Nephron (organoid): ENCODE measurements around the gene PSMA2.

Source experiments
- H3K27ac Mint-ChIP-seq, 3 experiments: 2 replicates each; pipeline ENCODE4 v1.8.0; 2020; ENCODE audit warnings: mixed read lengths in 3 of 3, mild to moderate bottlenecking in 2 of 3, moderate library complexity in 1 of 3
- H3K27me3 Mint-ChIP-seq: 2 replicates; pipeline ENCODE4 v1.8.0; 2021; ENCODE audit warnings: low read depth, mild to moderate bottlenecking, moderate library complexity, mixed read lengths
- H3K36me3 Mint-ChIP-seq: 2 replicates; pipeline ENCODE4 v1.8.0; 2020; ENCODE audit warnings: low read depth, mixed read lengths
- H3K4me1 Mint-ChIP-seq: 2 replicates; pipeline ENCODE4 v1.8.0; 2020; ENCODE audit warnings: mixed read lengths
- H3K4me3 Mint-ChIP-seq, 3 experiments: 2 replicates each; pipeline ENCODE4 v1.8.0; 2020; ENCODE audit warnings: mild to moderate bottlenecking in 3 of 3, mixed read lengths in 3 of 3, moderate library complexity in 2 of 3
- H3K9me3 Mint-ChIP-seq: 2 replicates; pipeline ENCODE4 v1.8.0; 2020; ENCODE audit warnings: mixed read lengths
- CTCF ChIP-seq, 3 experiments: fragments of 200-600 bp; sonication (generic); IDR thresholded peaks; one replicate each; pipeline ENCODE4 v1.5.0; 2021; ENCODE audit warnings: antibody characterized with exemption in 3 of 3; ENCODE audit not compliant: unreplicated experiment in 3 of 3

Gene PSMA2

GRCh38 chr7:42976371-42976770 is 44.4 kb upstream of the PSMA2 start:
- no peak for TF ChIP-seq CTCF (IDR thresholded peaks at IDR 0.05; ENCODE audit: unreplicated experiment in 3 of 3)
- Mint-ChIP-seq H3K4me1 (peaks cover 19% of the 10 kb centered on the region), H3K9me3 (peaks cover 13% of the 10 kb centered on the region), H3K36me3 (no peaks in the 10 kb centered on the region), H3K27ac (no peak overlapping the region), H3K4me3 (no peak overlapping the region), H3K27me3 (peaks cover 16% of the 10 kb centered on the region)

DNA sequence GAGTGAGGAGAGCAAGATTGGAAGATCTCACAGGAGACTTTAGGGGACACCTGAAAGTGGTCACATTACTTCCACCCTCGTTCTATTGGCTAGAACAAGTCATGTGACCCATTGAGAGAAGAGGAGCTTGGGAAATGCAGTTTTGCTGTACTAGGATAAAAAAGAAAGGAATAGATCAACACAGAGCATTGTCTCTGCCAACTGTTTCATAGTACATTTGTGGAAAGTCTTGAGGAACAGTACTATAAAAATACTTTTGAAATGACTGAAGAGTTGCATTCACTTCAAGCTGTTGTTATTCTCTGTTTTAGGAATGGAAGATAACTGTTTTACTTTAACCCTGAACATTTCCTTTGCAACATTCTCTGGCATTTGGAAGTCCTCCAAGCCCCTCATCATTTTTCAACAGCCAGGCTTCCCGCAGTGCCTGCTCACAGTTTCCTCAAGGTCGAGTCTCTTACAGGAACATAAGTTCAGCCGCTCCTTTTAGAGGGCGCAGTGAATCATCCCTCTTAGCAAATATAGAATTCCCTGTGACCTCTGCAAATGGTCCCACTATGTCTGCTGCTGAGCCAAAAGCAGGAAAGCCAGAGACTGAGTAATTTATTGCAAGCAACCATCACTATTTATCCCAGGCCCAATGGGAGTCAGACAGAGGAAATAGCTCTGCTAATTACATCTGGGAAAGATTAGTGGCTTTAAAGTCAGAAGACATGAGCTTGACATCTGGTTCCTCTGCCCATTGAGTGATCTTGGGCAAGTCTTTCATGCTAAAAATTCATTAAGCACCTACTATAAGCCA is 40.9 kb upstream of the PSMA2 start:
- Mint-ChIP-seq H3K9me3 (peaks cover 18% of the 10 kb centered on the region), H3K4me1 (peaks cover 17% of the 10 kb centered on the region), H3K4me3 (peak overlapping the region in 1 of 3 experiments; percentile 17)

DNA sequence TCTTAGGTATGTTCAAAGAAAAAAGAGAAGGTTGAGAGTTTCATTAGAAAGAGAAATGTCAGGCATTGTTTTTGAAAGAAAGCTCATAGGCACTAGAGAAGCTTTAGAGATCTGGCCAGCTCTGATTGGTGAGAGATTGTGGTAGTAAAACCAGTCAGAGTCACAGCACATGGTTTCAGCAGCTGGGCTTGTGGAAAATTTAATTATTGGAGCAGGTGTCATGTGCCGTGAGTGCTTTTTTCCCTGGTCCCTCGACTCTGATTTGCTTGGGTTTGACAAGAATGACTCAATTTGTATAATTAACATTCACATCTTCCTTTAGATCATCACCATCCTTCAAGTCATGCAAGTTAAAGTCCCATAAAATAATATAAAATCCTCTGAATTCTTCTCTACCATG is 35.4 kb upstream of the PSMA2 start:
- Mint-ChIP-seq H3K4me1 (peaks cover 1% of the 10 kb centered on the region), H3K36me3 (no peaks in the 10 kb centered on the region), H3K27me3 (peaks cover 34% of the 10 kb centered on the region), H3K9me3 (peaks cover 5% of the 10 kb centered on the region), H3K4me3 (no peak overlapping the region), H3K27ac (no peak overlapping the region)
- TF ChIP-seq CTCF (IDR thresholded peaks at IDR 0.05; ENCODE audit: unreplicated experiment in 3 of 3): no peak

More for the DNA sequence above, 40.9 kb upstream of the PSMA2 start:
- no peak for TF ChIP-seq CTCF (IDR thresholded peaks at IDR 0.05; ENCODE audit: unreplicated experiment in 3 of 3)
- Mint-ChIP-seq H3K27me3 (peaks cover 10% of the 10 kb centered on the region), H3K36me3 (no peaks in the 10 kb centered on the region), H3K27ac (peak overlapping the region; percentile 30 to 92 (median 90))

DNA sequence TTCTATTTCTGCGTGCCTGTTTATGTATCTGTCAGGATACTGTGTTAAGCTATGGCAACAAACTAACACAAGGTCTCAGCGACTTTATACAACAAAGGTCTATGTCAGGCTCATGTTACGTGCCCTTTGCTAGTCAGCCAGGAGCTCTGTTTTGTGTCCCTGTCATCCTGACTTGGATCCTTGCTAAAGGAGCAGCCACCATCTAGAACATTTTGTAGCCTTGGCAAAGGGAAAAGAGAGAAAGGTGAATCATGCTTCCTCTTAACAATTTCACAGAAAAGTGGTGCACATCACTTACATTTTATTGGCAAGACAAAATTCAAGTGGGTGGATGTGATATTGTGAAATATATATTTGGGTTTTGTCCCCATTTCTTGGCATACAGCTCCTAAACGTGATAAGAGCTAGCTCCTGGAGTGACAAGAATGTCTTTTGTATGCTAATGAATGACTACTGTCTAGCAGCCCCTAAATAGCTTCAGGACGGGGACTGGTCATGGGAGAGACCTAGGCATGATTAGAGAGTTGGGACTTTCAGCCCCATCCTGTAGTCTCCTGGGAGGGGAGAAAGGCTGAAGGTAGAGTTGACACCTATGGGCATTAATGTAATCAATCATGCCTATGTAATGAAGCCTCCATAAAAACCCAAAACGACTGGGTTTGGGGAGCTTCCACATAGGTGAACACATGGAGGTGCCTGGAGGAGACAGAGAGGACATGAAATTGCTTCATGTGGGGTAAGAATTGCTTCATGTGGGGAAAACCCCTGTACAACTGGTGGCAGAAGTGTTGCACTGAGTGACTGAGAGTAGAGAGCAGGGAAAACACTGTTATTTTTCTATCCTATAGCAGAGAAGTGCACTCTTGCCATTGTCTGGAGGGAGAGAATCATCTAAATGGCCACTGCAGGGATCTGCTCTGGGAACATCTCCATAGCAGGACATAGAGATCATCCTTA is 33.2 kb upstream of the PSMA2 start:
- no peak overlapping the region for H3K27ac Mint-ChIP-seq
- no peaks in the 10 kb centered on the region for H3K36me3 Mint-ChIP-seq
- no peaks in the 10 kb centered on the region for H3K4me1 Mint-ChIP-seq
- no peak for TF ChIP-seq CTCF (IDR thresholded peaks at IDR 0.05; ENCODE audit: unreplicated experiment in 3 of 3)
- H3K27me3 Mint-ChIP-seq: peaks cover 38% of the 10 kb centered on the region
- no peak overlapping the region for H3K4me3 Mint-ChIP-seq
- H3K9me3 Mint-ChIP-seq: peaks cover 6% of the 10 kb centered on the region

GRCh38 chr7:42964293-42964692 is 32.3 kb upstream of the PSMA2 start:
- no peak overlapping the region for H3K4me3 Mint-ChIP-seq
- H3K27me3 Mint-ChIP-seq: peaks cover 38% of the 10 kb centered on the region
- no peaks in the 10 kb centered on the region for H3K4me1 Mint-ChIP-seq
- no peak for TF ChIP-seq CTCF (IDR thresholded peaks at IDR 0.05; ENCODE audit: unreplicated experiment in 3 of 3)
- no peaks in the 10 kb centered on the region for H3K36me3 Mint-ChIP-seq
- peaks cover 13% of the 10 kb centered on the region for H3K9me3 Mint-ChIP-seq
- no peak overlapping the region for H3K27ac Mint-ChIP-seq
